ENCODE results near the gene CD300LB.

GRCh38 chr17:74493331-74493833 lies 37.9 kb downstream of the CD300LB start:
- no peak for TF ChIP-seq GATA3 (IDR thresholded peaks at IDR 0.05; ENCODE audit: low read depth, low read length)
- no peak for TF ChIP-seq GATA2 (IDR thresholded peaks at IDR 0.05; ENCODE audit: low read depth, low read length)

All from SH-SY5Y (cell line).